GM12878 (cell line): ENCODE results near the gene SPATA9. TPM values are rescaled to one million over a fixed set of nuclear protein-coding genes. Genes with fewer than 3 reads are reported as not detected.

Experiments used
- ASH2L ChIP-seq: fragments of 300-600, 200-600 bp; sonication (generic); IDR thresholded peaks from 2 replicates; pipeline ENCODE4 v1.6.1; 2017; ENCODE audit warnings: low read depth, mild to moderate bottlenecking, borderline replicate concordance
- IKZF1 ChIP-seq: fragments of 450-650 bp; conservative IDR thresholded peaks from 2 replicates; pipeline ENCODE4 v1.6.1; 2017; ENCODE audit warnings: antibody characterized with exemption, mild to moderate bottlenecking
- IKZF2 ChIP-seq, 2 experiments: fragments of 450-650 bp; IDR thresholded peaks; 2 replicates each; pipeline ENCODE4 v1.6.1; 2017; ENCODE audit warnings: mild to moderate bottlenecking in 2 of 2, moderate library complexity in 2 of 2
- NR2C1 ChIP-seq: fragments of 450-650 bp; IDR thresholded peaks from 2 replicates; pipeline ENCODE4 v1.6.1; 2017; ENCODE audit warnings: antibody characterized with exemption, mild to moderate bottlenecking, moderate library complexity
- RCOR1 ChIP-seq: conservative IDR thresholded peaks from 2 replicates; pipeline ENCODE4 v1.6.1; 2012; ENCODE audit warnings: low read depth, low read length, improper control_type of control experiment
- SMARCA5 ChIP-seq: fragments of 450-650 bp; IDR thresholded peaks from 2 replicates; pipeline ENCODE4 v1.6.1; 2017; ENCODE audit warnings: mild to moderate bottlenecking
- SREBF1 ChIP-seq: IDR thresholded peaks from 2 replicates; pipeline ENCODE4 v1.6.1; 2012; ENCODE audit warnings: mild to moderate bottlenecking, low read length
- SREBF2 ChIP-seq: IDR thresholded peaks from 2 replicates; pipeline ENCODE4 v1.6.1; 2012; ENCODE audit warnings: mild to moderate bottlenecking, low read length
- ZNF24 ChIP-seq: fragments of 450-650 bp; IDR thresholded peaks from 2 replicates; pipeline ENCODE4 v1.6.1; 2017; ENCODE audit warnings: antibody characterized with exemption, mild to moderate bottlenecking
- polyA plus RNA-seq, 11 experiments: library from polyadenylated mRNA; depleted of rRNA in 4 of 11; unstranded in 6 of 11; stranded (reverse) in 5 of 11; fragments of >200 nt; fragmentation: Nextera tagmentation in 4 of 11; fragmentation: Illumina TruSeq in 1 of 11; extraction: Ambion mirVana in 4 of 11; extraction: Trizol in 1 of 11; gene quantifications; 1 replicate in 1 of 11; 2 replicates in 10 of 11; pipeline versions ENCODE4 v1.2.1 to v1.2.3, GENCODE V29; 2011 to 2016; ENCODE audit warnings: inconsistent platforms in 2 of 11, missing spikeins in 2 of 11, low read depth in 1 of 11
- total RNA-seq, 4 experiments: library from RNA; depleted of rRNA in 3 of 4; stranded (reverse); fragments of >200 nt in 3 of 4; fragmentation: Illumina TruSeq in 1 of 4; extraction: Trizol in 1 of 4; gene quantifications; 2 replicates each; pipeline versions ENCODE4 v1.2.1 to v1.2.3, GENCODE V29; 2013 to 2021
- TF ChIP-seq, protein P1 (sequence below): fragments of 450-650 bp; IDR thresholded peaks from 2 replicates; pipeline ENCODE4 v1.6.1; 2016; ENCODE audit warnings: mild to moderate bottlenecking
- TF ChIP-seq, protein P2 (sequence below): fragments of 450-650 bp; IDR thresholded peaks from 2 replicates; pipeline ENCODE4 v1.6.1; 2017; ENCODE audit warnings: mild to moderate bottlenecking, moderate library complexity

Gene SPATA9
- total and polyA plus RNA-seq, 10 of the 15 experiments (the other 5 are each of a cell fraction or from before 2014, with no cell fraction given), result 0.11 to 0.49 (median 0.16) TPM; not detected in 1

DNA sequence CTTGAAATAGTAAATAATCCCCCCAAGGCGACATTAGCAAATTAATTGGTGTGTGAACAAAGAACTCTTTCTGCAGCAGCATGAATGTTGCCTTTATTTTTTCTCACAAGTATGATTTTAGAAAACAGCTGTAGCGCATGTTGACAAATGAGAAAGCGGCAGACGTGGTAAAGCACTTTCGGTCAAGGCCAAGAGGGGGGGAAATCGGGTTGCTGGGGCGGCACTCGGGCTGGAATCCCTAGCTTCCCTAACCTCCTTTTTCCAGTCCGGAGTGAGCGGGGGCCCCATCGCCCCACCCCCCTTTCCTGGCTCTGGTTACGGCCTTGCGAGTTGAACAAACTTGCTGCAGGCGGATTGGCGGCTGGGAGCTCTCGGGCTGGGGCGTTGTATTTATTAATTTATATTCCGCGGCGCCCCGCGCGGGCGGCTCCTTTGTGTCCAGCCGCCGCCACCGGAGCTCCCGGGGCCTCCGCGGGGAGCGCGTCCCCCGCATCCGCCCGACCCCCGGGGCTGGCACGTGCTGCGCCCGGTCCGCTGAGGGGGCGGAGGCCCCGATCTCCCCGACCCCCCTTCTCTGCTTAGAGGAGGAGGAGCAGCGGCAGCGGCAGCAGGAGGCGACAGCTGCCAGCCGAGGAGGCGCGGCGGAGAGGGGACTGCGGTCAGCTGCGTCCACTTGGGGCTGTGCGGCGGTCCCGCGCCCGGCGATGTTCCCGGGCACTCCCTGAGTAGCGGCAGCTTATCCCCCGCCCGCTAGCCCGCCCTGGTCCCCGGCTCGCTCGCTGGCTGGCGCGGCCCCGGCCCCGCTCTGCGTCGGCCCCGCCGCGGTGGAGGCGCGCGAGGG lies 48.2 kb upstream of the SPATA9 start, which contains the start of gene RHOBTB3 (continued):
- TF ChIP-seq, protein P1, sequence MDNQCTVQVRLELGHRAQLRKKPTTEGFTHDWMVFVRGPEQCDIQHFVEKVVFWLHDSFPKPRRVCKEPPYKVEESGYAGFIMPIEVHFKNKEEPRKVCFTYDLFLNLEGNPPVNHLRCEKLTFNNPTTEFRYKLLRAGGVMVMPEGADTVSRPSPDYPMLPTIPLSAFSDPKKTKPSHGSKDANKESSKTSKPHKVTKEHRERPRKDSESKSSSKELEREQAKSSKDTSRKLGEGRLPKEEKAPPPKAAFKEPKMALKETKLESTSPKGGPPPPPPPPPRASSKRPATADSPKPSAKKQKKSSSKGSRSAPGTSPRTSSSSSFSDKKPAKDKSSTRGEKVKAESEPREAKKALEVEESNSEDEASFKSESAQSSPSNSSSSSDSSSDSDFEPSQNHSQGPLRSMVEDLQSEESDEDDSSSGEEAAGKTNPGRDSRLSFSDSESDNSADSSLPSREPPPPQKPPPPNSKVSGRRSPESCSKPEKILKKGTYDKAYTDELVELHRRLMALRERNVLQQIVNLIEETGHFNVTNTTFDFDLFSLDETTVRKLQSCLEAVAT, result 0 out of 2 replicates have a peak, but pooled peaks have one; percentile 39
- TF ChIP-seq, protein P2, sequence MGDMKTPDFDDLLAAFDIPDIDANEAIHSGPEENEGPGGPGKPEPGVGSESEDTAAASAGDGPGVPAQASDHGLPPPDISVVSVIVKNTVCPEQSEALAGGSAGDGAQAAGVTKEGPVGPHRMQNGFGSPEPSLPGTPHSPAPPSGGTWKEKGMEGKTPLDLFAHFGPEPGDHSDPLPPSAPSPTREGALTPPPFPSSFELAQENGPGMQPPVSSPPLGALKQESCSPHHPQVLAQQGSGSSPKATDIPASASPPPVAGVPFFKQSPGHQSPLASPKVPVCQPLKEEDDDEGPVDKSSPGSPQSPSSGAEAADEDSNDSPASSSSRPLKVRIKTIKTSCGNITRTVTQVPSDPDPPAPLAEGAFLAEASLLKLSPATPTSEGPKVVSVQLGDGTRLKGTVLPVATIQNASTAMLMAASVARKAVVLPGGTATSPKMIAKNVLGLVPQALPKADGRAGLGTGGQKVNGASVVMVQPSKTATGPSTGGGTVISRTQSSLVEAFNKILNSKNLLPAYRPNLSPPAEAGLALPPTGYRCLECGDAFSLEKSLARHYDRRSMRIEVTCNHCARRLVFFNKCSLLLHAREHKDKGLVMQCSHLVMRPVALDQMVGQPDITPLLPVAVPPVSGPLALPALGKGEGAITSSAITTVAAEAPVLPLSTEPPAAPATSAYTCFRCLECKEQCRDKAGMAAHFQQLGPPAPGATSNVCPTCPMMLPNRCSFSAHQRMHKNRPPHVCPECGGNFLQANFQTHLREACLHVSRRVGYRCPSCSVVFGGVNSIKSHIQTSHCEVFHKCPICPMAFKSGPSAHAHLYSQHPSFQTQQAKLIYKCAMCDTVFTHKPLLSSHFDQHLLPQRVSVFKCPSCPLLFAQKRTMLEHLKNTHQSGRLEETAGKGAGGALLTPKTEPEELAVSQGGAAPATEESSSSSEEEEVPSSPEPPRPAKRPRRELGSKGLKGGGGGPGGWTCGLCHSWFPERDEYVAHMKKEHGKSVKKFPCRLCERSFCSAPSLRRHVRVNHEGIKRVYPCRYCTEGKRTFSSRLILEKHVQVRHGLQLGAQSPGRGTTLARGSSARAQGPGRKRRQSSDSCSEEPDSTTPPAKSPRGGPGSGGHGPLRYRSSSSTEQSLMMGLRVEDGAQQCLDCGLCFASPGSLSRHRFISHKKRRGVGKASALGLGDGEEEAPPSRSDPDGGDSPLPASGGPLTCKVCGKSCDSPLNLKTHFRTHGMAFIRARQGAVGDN, result peak; percentile 79
- TF ChIP-seq RCOR1 (no peak), IKZF2 (IDR thresholded peaks at IDR 0.05) (peak; percentile 64 to 77), SREBF2 (no peak), IKZF1 (peak; percentile 82), ASH2L (0 out of 2 replicates have a peak, but pooled peaks have one; percentile 16), NR2C1 (no peak; the same call in 1 of the 2 replicates), ZNF24 (peak; percentile 33; the same call in 1 of the 2 replicates), SREBF1 (no peak), SMARCA5 (peak; percentile 67; the same call in 1 of the 2 replicates)
